Fibroblast of pulmonary artery (primary cell): ENCODE results near the gene PRKCD.

Experiments
- DNase-seq: peaks from one replicate; pipeline ENCODE4 v3.0.0-alpha.2; 2010; ENCODE audit warnings: low read depth
- H3K4me3 ChIP-seq: replicated peaks from 2 replicates; pipeline ENCODE4 v1.5.1; 2011; ENCODE audit warnings: low read depth, mild to moderate bottlenecking, control low read depth, low read length, moderate library complexity
- TF ChIP-seq, protein P1 (sequence below): IDR thresholded peaks from 2 replicates; pipeline ENCODE4 v1.5.1; 2011; ENCODE audit warnings: mild to moderate bottlenecking, control low read depth, low read length, inconsistent platforms; ENCODE audit errors: missing control alignments

Gene PRKCD

DNA sequence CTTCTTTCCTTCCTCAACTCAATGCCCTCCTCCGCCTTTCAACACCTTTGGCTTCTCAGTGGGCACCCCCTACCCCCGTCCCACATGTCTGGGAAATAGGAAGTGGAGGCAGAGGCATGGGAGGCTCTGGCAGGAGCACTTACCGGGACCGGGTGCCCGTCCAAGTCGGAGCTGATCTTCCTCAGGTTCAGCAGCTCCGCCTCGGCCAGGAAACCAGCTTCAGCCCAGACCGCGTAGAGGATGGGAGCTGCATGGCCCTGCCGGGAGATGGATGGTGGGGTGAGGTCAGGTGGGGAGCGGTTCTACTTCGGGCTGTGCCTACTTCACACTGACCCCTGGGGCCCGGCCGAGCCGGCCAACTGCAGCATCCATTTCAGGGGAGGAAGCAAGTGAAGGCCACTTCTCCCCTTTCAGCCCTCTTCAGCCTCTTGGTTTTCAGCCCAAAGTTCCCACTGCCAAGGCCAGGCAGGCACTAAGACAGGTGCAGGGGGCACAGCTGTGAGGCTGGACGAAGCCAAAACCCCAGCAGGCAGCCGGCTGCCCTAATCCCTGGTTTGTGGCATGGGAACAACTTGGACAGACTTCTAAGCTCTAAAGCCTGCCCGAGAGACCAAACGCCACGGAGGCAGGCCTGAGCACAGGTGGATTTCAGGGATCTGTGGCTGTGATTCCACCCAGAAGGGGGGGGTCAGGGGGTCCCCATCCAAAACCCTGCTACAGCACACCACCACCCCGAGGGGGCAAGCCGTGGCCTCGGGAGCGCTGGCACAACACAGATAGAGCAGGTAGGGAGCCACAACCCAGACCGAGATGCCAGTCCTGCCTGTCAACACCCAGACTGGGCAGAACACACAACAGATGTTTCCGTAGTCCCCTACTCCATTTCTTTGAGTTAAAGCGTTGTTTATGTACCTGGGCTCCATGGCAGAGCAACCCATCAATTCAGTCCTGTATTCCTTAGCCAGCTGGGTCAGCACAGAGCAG, 80.3 kb downstream of the PRKCD start:
- DNase-seq = no peak
- no peak overlapping the region for H3K4me3 ChIP-seq
- TF ChIP-seq, protein P1, sequence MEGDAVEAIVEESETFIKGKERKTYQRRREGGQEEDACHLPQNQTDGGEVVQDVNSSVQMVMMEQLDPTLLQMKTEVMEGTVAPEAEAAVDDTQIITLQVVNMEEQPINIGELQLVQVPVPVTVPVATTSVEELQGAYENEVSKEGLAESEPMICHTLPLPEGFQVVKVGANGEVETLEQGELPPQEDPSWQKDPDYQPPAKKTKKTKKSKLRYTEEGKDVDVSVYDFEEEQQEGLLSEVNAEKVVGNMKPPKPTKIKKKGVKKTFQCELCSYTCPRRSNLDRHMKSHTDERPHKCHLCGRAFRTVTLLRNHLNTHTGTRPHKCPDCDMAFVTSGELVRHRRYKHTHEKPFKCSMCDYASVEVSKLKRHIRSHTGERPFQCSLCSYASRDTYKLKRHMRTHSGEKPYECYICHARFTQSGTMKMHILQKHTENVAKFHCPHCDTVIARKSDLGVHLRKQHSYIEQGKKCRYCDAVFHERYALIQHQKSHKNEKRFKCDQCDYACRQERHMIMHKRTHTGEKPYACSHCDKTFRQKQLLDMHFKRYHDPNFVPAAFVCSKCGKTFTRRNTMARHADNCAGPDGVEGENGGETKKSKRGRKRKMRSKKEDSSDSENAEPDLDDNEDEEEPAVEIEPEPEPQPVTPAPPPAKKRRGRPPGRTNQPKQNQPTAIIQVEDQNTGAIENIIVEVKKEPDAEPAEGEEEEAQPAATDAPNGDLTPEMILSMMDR = no peak

DNA sequence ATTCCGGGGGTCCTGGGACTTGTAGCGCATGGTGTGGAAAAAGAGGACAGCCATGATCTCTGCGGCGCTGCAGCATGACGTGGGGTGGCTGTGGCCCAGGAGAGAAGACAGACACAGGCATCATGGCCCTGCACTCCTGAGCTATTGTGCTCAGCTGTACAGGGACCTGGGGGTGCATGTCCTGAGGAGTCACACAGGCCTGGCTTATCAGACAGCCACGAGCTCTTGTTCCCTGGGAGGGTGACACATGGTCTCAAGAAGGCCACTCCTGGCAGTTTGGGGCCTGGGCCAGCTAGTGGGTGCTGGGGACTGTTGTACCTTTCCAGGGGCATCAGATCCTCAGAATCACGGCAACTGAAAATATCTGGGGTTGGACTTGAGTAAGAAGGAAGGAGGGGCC, 81.1 kb downstream of the PRKCD start:
- TF ChIP-seq, protein P1 = no peak
- H3K4me3 ChIP-seq = no peak overlapping the region

More for the DNA sequence above, 81.1 kb downstream of the PRKCD start:
- DNase-seq = no peak
